Stimulated activated CD8-positive, alpha-beta memory T cell treated with anti-CD3 and anti-CD28 coated beads, Interleukin-15, amount 100 ng/mL, for 24 hours (primary cell): ENCODE data around the gene LY9.

Source experiments
- DNase-seq: peaks from one replicate; pipeline ENCODE4 v3.0.0-alpha.2; 2020; ENCODE audit warnings: low read depth

Gene LY9

DNA sequence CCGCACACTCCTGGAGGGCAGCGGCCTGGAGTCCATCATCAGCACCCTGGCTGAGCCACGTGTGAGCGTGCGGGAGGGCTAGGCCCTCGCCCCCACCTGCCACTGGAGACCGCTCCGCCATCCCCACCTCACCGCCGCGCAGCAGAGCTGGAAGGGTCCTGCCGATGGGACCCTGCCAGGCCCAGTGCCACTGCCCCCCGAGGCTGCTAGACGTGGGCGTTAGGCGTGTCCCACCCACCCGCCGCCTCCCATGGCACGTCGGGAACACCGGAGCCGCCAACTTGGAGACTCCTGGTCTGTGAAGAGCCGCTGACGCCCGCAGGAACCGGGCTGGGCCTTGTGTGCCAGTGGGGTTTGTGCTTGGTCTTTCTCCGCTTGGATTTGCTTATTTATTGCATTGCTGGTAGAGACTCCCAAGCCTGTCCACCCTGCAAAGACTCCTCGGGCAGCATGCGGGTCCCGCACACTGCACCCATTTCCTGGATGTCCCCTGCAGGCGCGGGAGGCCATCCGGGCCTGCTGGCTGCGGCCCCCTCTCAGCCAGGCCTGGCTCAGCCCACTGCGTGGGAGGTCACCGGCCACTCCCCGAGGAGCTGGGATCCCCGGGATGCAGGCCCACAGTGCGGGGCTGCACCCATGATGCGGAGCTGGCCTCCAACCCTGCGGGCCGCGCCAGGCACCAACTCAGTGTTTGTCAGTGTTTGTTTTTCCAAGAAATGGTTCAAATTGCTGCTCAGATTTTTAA, 6.0 kb downstream of the LY9 start:
- DNase-seq, result no peak

GRCh38 chr1:160806109-160806665, 10.2 kb downstream of the LY9 start:
- no peak for DNase-seq

GRCh38 chr1:160806784-160807183, 10.8 kb downstream of the LY9 start:
- DNase-seq, result no peak

- DNase-seq, result no peak
Observed at GRCh38 chr1:160807247-160807646, 11.3 kb downstream of the LY9 start.

GRCh38 chr1:160807738-160808137, 11.8 kb downstream of the LY9 start:
- DNase-seq, result no peak

GRCh38 chr1:160808289-160808688, 12.3 kb downstream of the LY9 start:
- no peak for DNase-seq

GRCh38 chr1:160810486-160810885, 14.5 kb downstream of the LY9 start:
- DNase-seq, result no peak

- no peak for DNase-seq
Observed at GRCh38 chr1:160811147-160811546, 15.2 kb downstream of the LY9 start.

GRCh38 chr1:160813215-160813614, 17.2 kb downstream of the LY9 start:
- no peak for DNase-seq

GRCh38 chr1:160814316-160814715, 18.3 kb downstream of the LY9 start:
- DNase-seq, result no peak

- no peak for DNase-seq
Observed at GRCh38 chr1:160814856-160815255, 18.9 kb downstream of the LY9 start.

GRCh38 chr1:160818207-160818937, 22.4 kb downstream of the LY9 start:
- DNase-seq, result no peak

GRCh38 chr1:160819186-160819585, 23.2 kb downstream of the LY9 start:
- no peak for DNase-seq

- DNase-seq, result no peak
Observed at GRCh38 chr1:160821627-160822026, 25.7 kb downstream of the LY9 start.

GRCh38 chr1:160823296-160823695, 27.3 kb downstream of the LY9 start:
- no peak for DNase-seq

- DNase-seq, result no peak
Observed at GRCh38 chr1:160826546-160826945, 30.6 kb downstream of the LY9 start.

GRCh38 chr1:160827418-160827817, 31.4 kb downstream of the LY9 start:
- no peak for DNase-seq

DNA sequence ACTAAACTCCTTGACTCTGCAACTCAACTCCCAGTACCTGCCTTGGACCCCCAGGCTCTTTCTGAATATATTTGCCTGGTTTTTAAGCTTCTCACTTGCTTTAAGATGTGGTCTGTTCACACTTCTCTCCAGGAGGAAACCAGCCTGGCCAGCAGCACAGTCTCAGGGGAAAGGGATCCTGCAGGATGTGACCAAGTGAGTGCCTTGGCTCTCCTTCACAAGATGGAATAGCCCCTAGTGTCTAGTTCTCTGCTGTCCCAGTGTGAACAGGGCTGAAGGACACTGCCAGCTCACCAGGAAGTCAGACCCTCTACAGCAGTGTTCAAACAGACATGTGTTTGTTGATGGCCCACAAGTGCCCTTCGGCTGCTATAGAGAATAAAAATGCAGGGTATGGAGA, 33.8 kb downstream of the LY9 start:
- DNase-seq, result no peak

- DNase-seq, result peak; percentile 45
Observed at GRCh38 chr1:160830321-160831153, 34.6 kb downstream of the LY9 start.

DNA sequence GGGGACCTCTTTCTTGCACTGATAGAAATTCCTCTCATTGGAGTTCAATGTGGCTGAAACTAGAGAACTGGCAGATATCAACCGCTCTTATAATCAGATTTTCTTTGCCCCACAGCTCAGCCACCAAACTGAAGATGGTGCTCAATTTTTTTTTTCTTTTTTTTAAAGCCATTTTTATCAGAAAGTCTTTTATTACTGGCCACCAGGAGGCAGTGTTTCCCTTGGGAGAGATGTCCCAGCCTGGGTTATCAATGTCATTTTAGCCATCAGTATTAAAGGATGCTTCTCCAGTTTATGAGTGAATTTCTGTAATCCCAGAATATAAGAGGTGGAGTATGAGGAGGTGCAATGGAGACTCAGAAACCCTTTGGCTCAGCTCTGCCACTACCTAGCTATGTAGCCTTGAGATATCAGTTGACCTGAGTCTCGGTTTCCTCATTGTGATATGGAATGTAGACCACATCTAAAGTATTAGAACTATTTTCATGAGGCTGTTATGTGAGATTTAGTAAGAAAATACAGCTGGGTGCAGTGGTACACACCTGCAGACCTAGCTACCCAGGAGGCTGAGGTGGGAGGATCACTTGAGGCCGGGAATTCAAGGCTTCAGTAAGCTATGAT, 39.1 kb downstream of the LY9 start:
- no peak for DNase-seq

DNA sequence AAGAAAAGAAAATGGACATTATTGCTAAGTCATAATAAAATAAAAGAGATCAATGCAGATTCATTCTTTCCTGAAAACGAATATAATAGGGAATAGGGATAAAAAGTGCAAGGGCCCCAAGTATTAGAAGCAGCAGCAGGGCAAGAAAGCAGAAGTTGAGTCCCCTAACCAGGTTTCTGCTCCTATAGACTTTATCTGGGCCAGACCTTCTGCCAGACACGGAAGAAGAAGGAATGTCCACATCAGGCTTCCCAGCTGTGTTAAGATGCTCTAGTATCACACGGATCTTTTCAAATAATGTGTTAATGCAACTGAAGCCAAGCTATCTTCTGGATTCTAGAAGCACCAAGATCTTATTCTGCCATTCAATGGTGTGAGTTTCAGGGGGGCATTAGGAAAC, 39.8 kb downstream of the LY9 start:
- DNase-seq, result no peak

DNA sequence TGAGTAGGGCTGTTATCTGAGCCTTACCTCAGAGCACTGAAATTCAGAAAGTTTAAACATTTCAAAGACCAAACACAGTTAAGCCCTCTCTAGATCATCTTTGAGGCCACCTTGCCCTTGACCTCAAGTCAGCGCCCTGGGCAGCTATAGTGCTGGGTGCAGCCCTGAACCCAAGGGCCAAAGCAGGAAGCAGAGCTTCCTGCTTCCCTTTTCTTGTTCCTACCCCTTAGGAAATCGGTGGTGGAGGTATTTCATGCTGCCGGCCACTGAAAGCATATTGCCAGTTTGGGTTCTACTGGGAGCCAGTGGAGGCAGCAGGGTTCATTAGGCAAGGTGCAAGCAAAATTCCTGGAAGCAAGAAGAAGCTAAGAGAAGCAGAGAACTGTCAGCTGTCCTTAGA, 40.6 kb downstream of the LY9 start:
- no peak for DNase-seq
